Measurements from ENCODE around the gene SEC24D. TPM values are rescaled to one million over a fixed set of nuclear protein-coding genes. Genes with fewer than 3 reads are reported as not detected.

The SEC24D gene
- total and polyA plus RNA-seq, 2 of the 8 experiments (the other 6 are each of a cell fraction or from before 2014, with no cell fraction given) = 28.9 to 91.6 TPM

GRCh38 chr4:118814058-118814457, 21.9 kb downstream of the SEC24D start (continued):
- no peak for TF ChIP-seq CHD7 (IDR thresholded peaks at IDR 0.05; ENCODE audit: insufficient replicate concordance, low read length)
- TF ChIP-seq SP1 (IDR thresholded peaks at IDR 0.05; ENCODE audit: low read depth, low read length) = no peak
- TF ChIP-seq POU5F1 (IDR thresholded peaks at IDR 0.05; ENCODE audit: low read depth, low read length) = no peak
- no peak for TF ChIP-seq ATF2 (IDR thresholded peaks at IDR 0.05; ENCODE audit: low read length)
